Fibroblast of villous mesenchyme (primary cell): ENCODE data around the gene ALMS1. TPM values are rescaled to one million over a fixed set of nuclear protein-coding genes. Genes with fewer than 3 reads are reported as not detected.
"Not testable (repeated sequence)": the region's sequence is repeated elsewhere in the genome, so short reads cannot be mapped to it uniquely, and the experiment has no call there.

ENCODE experiments used
- DNase-seq: peaks from one replicate; pipeline ENCODE4 v3.0.0-alpha.2; 2010; ENCODE audit warnings: low read depth
- H3K4me3 ChIP-seq: 2 replicates; pipeline ENCODE4 v1.5.1; 2011; ENCODE audit warnings: low read depth, mild to moderate bottlenecking, low read length
- CTCF ChIP-seq: IDR thresholded peaks from 2 replicates; pipeline ENCODE4 v1.5.1; 2012; ENCODE audit warnings: low read depth, mild to moderate bottlenecking, low read length; ENCODE audit not compliant: insufficient read depth
- total RNA-seq: library from RNA; depleted of rRNA; stranded (reverse); fragments of >200 nt; gene quantifications from 2 replicates; pipeline ENCODE4 v1.2.3, GENCODE V29; 2012

The ALMS1 gene
- total RNA-seq, 1 donor, result 18.6 TPM

GRCh38 chr2:73630662-73631266, 245.1 kb downstream of the ALMS1 start:
- TF ChIP-seq CTCF, result peak; percentile 64
- not testable (repeated sequence) for H3K4me3 ChIP-seq, DNase-seq

GRCh38 chr2:73636977-73637376, 251.3 kb downstream of the ALMS1 start:
- DNase-seq, H3K4me3 ChIP-seq: not testable (repeated sequence)

- no peak for DNase-seq
- TF ChIP-seq CTCF, result no peak
- no peak overlapping the region for H3K4me3 ChIP-seq
Measured at GRCh38 chr2:73638429-73638828, 252.8 kb downstream of the ALMS1 start.

- no peak overlapping the region for H3K4me3 ChIP-seq
- no peak for TF ChIP-seq CTCF
- DNase-seq, result peak; percentile 47
Measured at GRCh38 chr2:73640511-73640911, 254.9 kb downstream of the ALMS1 start.

GRCh38 chr2:73640946-73641766, 255.5 kb downstream of the ALMS1 start:
- TF ChIP-seq CTCF, result no peak
- no peak overlapping the region for H3K4me3 ChIP-seq
- no peak for DNase-seq

- DNase-seq, result no peak
- TF ChIP-seq CTCF, result no peak
Measured at GRCh38 chr2:73641767-73642062, 256.1 kb downstream of the ALMS1 start.

GRCh38 chr2:73642338-73643018, 256.8 kb downstream of the ALMS1 start, which contains the start of gene NAT8:
NAT8 (minus strand) TSS chr2:73642422; CDS start chr2:73641628, 794 bp downstream.
- DNase-seq, result no peak
- no peak for TF ChIP-seq CTCF
- H3K4me3 ChIP-seq, result no peak within 1 kb of the TSS

More at GRCh38 chr2:73641767-73642062, 256.1 kb downstream of the ALMS1 start:
- H3K4me3 ChIP-seq, result no peak overlapping the region

GRCh38 chr2:73647690-73648089, 262.1 kb downstream of the ALMS1 start:
- not testable (repeated sequence) for DNase-seq

More at GRCh38 chr2:73647690-73648089, 262.1 kb downstream of the ALMS1 start:
- not testable (repeated sequence) for H3K4me3 ChIP-seq
